Heart right ventricle (tissue), 16 donors: ENCODE data around the gene CFDP1. TPM values are rescaled to one million over a fixed set of nuclear protein-coding genes. Genes with fewer than 3 reads are reported as not detected.

Experiments used
- ATAC-seq, 8 donors: fragments of 200-7000 bp; cut with Tn5 transposase; one replicate each; pipeline ENCODE4 v1.9.1; 2020; ENCODE audit warnings: mild to moderate bottlenecking in 8 of 8, moderate library complexity in 8 of 8, moderate number of reproducible peaks in 1 of 8
- DNase-seq, 2 donors: peaks; one replicate each; pipeline ENCODE4 v3.0.0-alpha.2; 2020
- H3K27ac ChIP-seq, 10 donors: fragments of 200-600 bp; sonication (generic) in 2 of 10; one replicate each; pipeline versions ENCODE4 v1.5.0 to v1.8.0; 2020 to 2022; ENCODE audit warnings: mild to moderate bottlenecking in 3 of 10
- H3K27me3 ChIP-seq, 7 donors: fragments of 200-600 bp; one replicate each; pipeline ENCODE4 v1.8.0; 2021 to 2022; ENCODE audit warnings: mild to moderate bottlenecking in 2 of 7
- H3K36me3 ChIP-seq, 9 donors: fragments of 200-600 bp; sonication (generic) in 1 of 9; one replicate each; pipeline versions ENCODE4 v1.5.0 to v1.8.0; 2020 to 2022; ENCODE audit warnings: mild to moderate bottlenecking in 2 of 9
- H3K4me1 ChIP-seq, 9 donors: fragments of 200-600 bp; sonication (generic) in 1 of 9; one replicate each; pipeline versions ENCODE4 v1.5.0 to v1.8.0; 2020 to 2022; ENCODE audit warnings: mild to moderate bottlenecking in 4 of 9
- H3K4me3 ChIP-seq, 10 donors: fragments of 200-600 bp; sonication (generic) in 2 of 10; one replicate each; pipeline versions ENCODE4 v1.5.0 to v1.8.0; 2020 to 2022; ENCODE audit warnings: mild to moderate bottlenecking in 7 of 10, moderate library complexity in 2 of 10
- H3K9me3 ChIP-seq, 11 donors: fragments of 200-600 bp in 10 of 11; sonication (generic) in 2 of 11; one replicate each; pipeline versions ENCODE4 v1.5.0 to v1.8.0; 2013 to 2022; ENCODE audit warnings: mild to moderate bottlenecking in 2 of 11, control low read depth in 1 of 11, moderate library complexity in 1 of 11
- CTCF ChIP-seq, 9 donors: fragments of 200-600 bp; sonication (generic) in 2 of 9; IDR thresholded peaks; one replicate each; pipeline versions ENCODE4 v1.5.0 to v1.8.0; 2021 to 2022; ENCODE audit warnings: antibody characterized with exemption in 9 of 9, mild to moderate bottlenecking in 5 of 9, moderate library complexity in 1 of 9
- WGBS, 2 donors: extraction: QIAGEN DNeasy Blood & Tissue Kit; methylation state at CpG; one replicate each; pipeline ENCODE4 v1.1.7; 2013; ENCODE audit warnings: inconsistent platforms in 1 of 2; 5-methylcytosine and 5-hydroxymethylcytosine counted together
- intact Hi-C, 10 donors: fragments of 100-400 bp; cut with DNase I; formaldehyde crosslinking; loops; one replicate each; pipeline versions ENCODE4 v1.11.1 to v1.14.2; 2022
- polyA plus RNA-seq, 2 donors: library from polyadenylated mRNA; stranded (reverse); fragments of 200-250 nt; gene quantifications; one replicate each; pipeline ENCODE4 v1.2.3, GENCODE V29; 2013
- total RNA-seq, 10 donors: library from RNA; stranded (reverse); fragmentation: NEBNext Ultra II Directional in 3 of 10; extraction: Animal tissue kit (Norgen Biotek cat#: 25700) in 3 of 10; gene quantifications; one replicate each; pipeline versions ENCODE4 v1.2.1 to v1.2.4, GENCODE V29; 2021 to 2023
- donor health status: Arrhythmogenic right ventricular cardiomyopathy.
- donor health status: ischemic (EF 13 %, LVEDD 7.1; RV severe dilation, severe dysfunction).
- donor health status: healthy with polysubstance abuse.
- donor health status: DM: no; HTN: yes; CAD: no.
- donor health status: DM: no; HTN: no; CAD: no.
- donor health status: ischemic (EF 25% LVEDD 6.9; RV normal size, moderate dysfunction).
- donor health status: ischemic (EF 25% LVEDD 5.7; RV mildly dilated, moderate dysfunction).
- donor health status: healthy.
- donor health status: DM: yes; HTN: yes; CAD: no.
- donor health status: Ischemic cardiomyopathy.
- donor health status: ischemic (EF 35%, LVEDD 5.7; RV mildly dilated, moderate dysfunction).
- donor health status: nonischemic (EF 11% LVEDD 7.7; RV severe dilation, severe dysfunction).
- donor health status: DM: yes; HTN: yes; CAD: no.
- donor health status: PGD.
- donor health status: ischemic (EF 29% LVEDD 5.4; RV normal size, mild dysfunction).
- donor health status: nonischemic (EF 23%, LVEDD 6.1; RV moderate dilation, normal function).

Gene CFDP1
- total and polyA plus RNA-seq, 12 donors = 19.0 to 63.6 (median 25.0) TPM

- peaks cover 0 to 6% (median 0%) of the 10 kb centered on the region in 9 donors for H3K4me1 ChIP-seq
- H3K9me3 ChIP-seq = no peaks in the 10 kb centered on the region
- H3K27ac ChIP-seq = no peak overlapping the region
- no peaks in the 10 kb centered on the region for H3K36me3 ChIP-seq
- ATAC-seq = no peak
- 88 to 97% methylated on average over 2 of the region's 2 CpGs for WGBS, 2 donors
- no peaks in the 10 kb centered on the region for H3K27me3 ChIP-seq
- H3K4me3 ChIP-seq = no peak overlapping the region
- no peak for DNase-seq
- intact Hi-C loops = loop anchor here in 6 of 10 donors (5.0 to 10.0 kb wide), 8 partner anchors 37 to 292 kb away; partner anchors contain the start of genes ADAT1 (in 1 of the 6), CHST5 (in 1 of the 6) and TMEM231 (in 1 of the 6)
- no peak for TF ChIP-seq CTCF (IDR thresholded peaks at IDR 0.05)
Measured at GRCh38 chr16:75475420-75475847, 42.1 kb upstream of the CFDP1 start.

GRCh38 chr16:75472908-75473877 is 39.9 kb upstream of the CFDP1 start:
- 96 to 97% methylated on average over 17 of the region's 17 CpGs for WGBS, 2 donors
- H3K27me3 ChIP-seq = no peaks in the 10 kb centered on the region
- H3K36me3 ChIP-seq = no peaks in the 10 kb centered on the region
- H3K27ac ChIP-seq = no peak overlapping the region
- TF ChIP-seq CTCF (IDR thresholded peaks at IDR 0.05) = no peak
- intact Hi-C loops = loop anchor here in 9 of 10 donors (2.0 to 10.0 kb wide), 12 partner anchors 39 to 292 kb away; partner anchors contain the start of genes ADAT1 (in 5 of the 9), CHST5 (in 1 of the 9) and TMEM231 (in 1 of the 9)
- H3K4me1 ChIP-seq = peaks cover 0 to 6% (median 0%) of the 10 kb centered on the region in 9 donors
- no peak overlapping the region for H3K4me3 ChIP-seq
- DNase-seq = no peak
- H3K9me3 ChIP-seq = no peaks in the 10 kb centered on the region
- ATAC-seq = no peak

GRCh38 chr16:75471723-75472633 is 38.7 kb upstream of the CFDP1 start:
- ATAC-seq = peak; percentile 76 to 96 (median 94)
- Histone ChIP-seq H3K4me1 (peaks cover 0 to 6% (median 0%) of the 10 kb centered on the region in 9 donors), H3K27me3 (no peaks in the 10 kb centered on the region), H3K4me3 (no peak overlapping the region), H3K9me3 (no peaks in the 10 kb centered on the region), H3K36me3 (no peaks in the 10 kb centered on the region), H3K27ac (no peak overlapping the region)
- peak; percentile 61 to 86 (median 78) for TF ChIP-seq CTCF (IDR thresholded peaks at IDR 0.05)
- peak in 1 of 2 donors; percentile 64 for DNase-seq
- 13 to 15% methylated on average over 10 of the region's 10 CpGs for WGBS, 2 donors
- intact Hi-C loops = loop anchor here in 9 of 10 donors (1.0 to 10.0 kb wide), 18 partner anchors 40 to 293 kb away; partner anchors contain the start of genes ADAT1 (in 5 of the 9), CHST5 (in 1 of the 9) and TMEM231 (in 1 of the 9)
